ENCODE measurements around the gene CLEC11A. TPM values are rescaled to one million over a fixed set of nuclear protein-coding genes. Genes with fewer than 3 reads are reported as not detected.

Gene CLEC11A
- total and polyA plus RNA-seq, 9 of the 15 experiments (the other 6 are each of a cell fraction or from before 2014, with no cell fraction given) = 0.39 to 43.9 (median 3.4) TPM

GRCh38 chr19:50749490-50749889 is 26.3 kb downstream of the CLEC11A start:
- no peak overlapping the region for H3K27ac ChIP-seq (ENCODE audit: extremely low read depth, low read depth, low read length)
- 63% methylated on average over 6 of the region's 6 CpGs for WGBS (ENCODE audit: insufficient coverage, low coverage, missing lambda C conversion rate)
- no peak overlapping the region for H3K4me2 ChIP-seq (ENCODE audit: insufficient read depth, low read length)
- no peaks in the 10 kb centered on the region for H3K9me1 ChIP-seq (ENCODE audit: control insufficient read depth, insufficient read depth, low read length)
- intact Hi-C loops (cut with micrococcal nuclease) = no loop called here
- H3K4me3 ChIP-seq = no peak overlapping the region
- BruUV-seq (replicated peaks) = no TSS peak
- H3K27me3 ChIP-seq (ENCODE audit: control insufficient read depth in 2 of 2, insufficient read depth in 2 of 2, low read length in 2 of 2) = no peaks in the 10 kb centered on the region
- peak overlapping the region in 1 of 2 experiments; percentile 58; a peak in 2 of 4 replicates for H3K9ac ChIP-seq (ENCODE audit: insufficient read depth in 1 of 2, low read depth in 2 of 2, low read length in 2 of 2)
- ChIA-PET CTCF (ENCODE audit: low intra/inter-chr PET ratio) (no interaction called here), POLR2A (interaction anchor here (1.2 kb wide), 1 partner anchor 10 kb away, joined by 4 read pairs; no protein-coding TSS in a partner anchor)
- DNase-seq (ENCODE audit: extremely low read depth in 1 of 4, low spot score in 3 of 4) (no peak), ATAC-seq (no peak), FAIRE-seq (no peak)
- H2AFZ ChIP-seq (ENCODE audit: low read depth, low read length) = peak overlapping the region; percentile 63; the same call in 1 of the 2 replicates
- peaks cover 4% of the 10 kb centered on the region; the same call in 1 of the 2 replicates for H3K9me3 ChIP-seq (replicated peaks; ENCODE audit: control insufficient read depth, insufficient read depth, low read depth, low read length)
- in situ Hi-C loops (cut with MboI) = no loop called here
- no peaks in the 10 kb centered on the region for H3K79me2 ChIP-seq (ENCODE audit: control insufficient read depth, insufficient read depth, low read length)
- no peaks in the 10 kb centered on the region for H4K20me1 ChIP-seq (replicated peaks; ENCODE audit: control insufficient read depth, insufficient read depth, low read length)
- H3K4me1 ChIP-seq (replicated peaks in 1 of 2; ENCODE audit: control insufficient read depth in 2 of 2, insufficient read depth in 2 of 2, low read length in 2 of 2) = peaks cover 11 to 12% of the 10 kb centered on the region in 2 experiments; a peak in 3 of 5 replicates
- H3K36me3 ChIP-seq (ENCODE audit: control insufficient read depth, insufficient read depth, low read length) = no peaks in the 10 kb centered on the region
- TF ChIP-seq PTRF (tag; IDR thresholded peaks at IDR 0.05) = peak; percentile 81
- TF ChIP-seq DMBX1 (CRISPR knock-in tag; IDR thresholded peaks at IDR 0.05; ENCODE audit: borderline replicate concordance) = peak; percentile 76
- no peak for TF ChIP-seq NR2C1 (IDR thresholded peaks at IDR 0.05)
- TF ChIP-seq NR2C1 (tag; IDR thresholded peaks at IDR 0.05) = 0 out of 2 replicates have a peak, but pooled peaks have one; percentile 52
- TF ChIP-seq GTF2A2 (tag; IDR thresholded peaks at IDR 0.05) = 0 out of 2 replicates have a peak, but pooled peaks have one; percentile 31
- TF ChIP-seq RBBP5 (IDR thresholded peaks at IDR 0.05; ENCODE audit: borderline replicate concordance, insufficient read depth, low read length, poor library complexity, severe bottlenecking) = no peak
- TF ChIP-seq PYGO2 (tag; IDR thresholded peaks at IDR 0.05) = 0 out of 2 replicates have a peak, but pooled peaks have one; percentile 19
- 0 out of 2 replicates have a peak, but pooled peaks have one; percentile 16 for TF ChIP-seq MECOM (CRISPR knock-in tag; IDR thresholded peaks at IDR 0.05)
- TF ChIP-seq CREBBP (IDR thresholded peaks at IDR 0.05; ENCODE audit: low read depth, low read length) = no peak
- TF ChIP-seq ZNF592 (IDR thresholded peaks at IDR 0.05) = peak; percentile 75
- peak; percentile 58; the same call in 1 of the 2 replicates for TF ChIP-seq SMAD4 (CRISPR knock-in tag; conservative IDR thresholded peaks at IDR 0.05)
- TF ChIP-seq ZNF707 (CRISPR knock-in tag; conservative IDR thresholded peaks at IDR 0.05) = 0 out of 2 replicates have a peak, but pooled peaks have one; percentile 52
- peak; percentile 50 for TF ChIP-seq CXXC5 (CRISPR knock-in tag; IDR thresholded peaks at IDR 0.05)
- TF ChIP-seq PTTG1 (tag; IDR thresholded peaks at IDR 0.05; ENCODE audit: low read depth) = peak; percentile 79
- peak; percentile 71; the same call in 1 of the 2 replicates for TF ChIP-seq DDX20 (tag; IDR thresholded peaks at IDR 0.05; ENCODE audit: low read depth)
- TF ChIP-seq MLX (CRISPR knock-in tag; conservative IDR thresholded peaks at IDR 0.05) = no peak
- no peak for TF ChIP-seq TFAP4 (CRISPR knock-in tag; IDR thresholded peaks at IDR 0.05; ENCODE audit: borderline replicate concordance)
